ENCODE data around the gene VSIG10L2.

Gene VSIG10L2

GRCh38 chr11:125959931-125960330, 14.1 kb downstream of the VSIG10L2 start:
- intact Hi-C loops (cut with DNase I; ENCODE audit: low total_unique reads), result no loop called here
- H3K36me3 ChIP-seq, result peaks cover 0 to 9% (median 7%) of the 10 kb centered on the region in 3 donors
- H3K4me3 ChIP-seq, result no peak overlapping the region
- H3K9me3 ChIP-seq, result peaks cover 0 to 14% (median 0%) of the 10 kb centered on the region in 3 donors
- no peaks in the 10 kb centered on the region for H3K27me3 ChIP-seq
- no peak overlapping the region for H3K27ac ChIP-seq
- H3K4me1 ChIP-seq, result no peaks in the 10 kb centered on the region
- DNase-seq, result no peak
- TF ChIP-seq CTCF (IDR thresholded peaks at IDR 0.05), result no peak

- Histone ChIP-seq H3K4me1 (no peaks in the 10 kb centered on the region), H3K27ac (no peak overlapping the region), H3K4me3 (no peak overlapping the region), H3K36me3 (peaks cover 0 to 9% (median 7%) of the 10 kb centered on the region in 3 donors), H3K9me3 (peaks cover 0 to 14% (median 0%) of the 10 kb centered on the region in 3 donors), H3K27me3 (no peaks in the 10 kb centered on the region)
- no peak for TF ChIP-seq CTCF (IDR thresholded peaks at IDR 0.05)
- intact Hi-C loops (cut with DNase I; ENCODE audit: low total_unique reads), result no loop called here
- DNase-seq, result no peak
Measured at GRCh38 chr11:125960771-125961170, 14.9 kb downstream of the VSIG10L2 start.

GRCh38 chr11:125967515-125967914, 21.7 kb downstream of the VSIG10L2 start:
- no peak for TF ChIP-seq CTCF (IDR thresholded peaks at IDR 0.05)
- Histone ChIP-seq H3K36me3 (no peaks in the 10 kb centered on the region), H3K27ac (no peak overlapping the region), H3K4me1 (no peaks in the 10 kb centered on the region), H3K9me3 (peaks cover 0 to 9% (median 0%) of the 10 kb centered on the region in 3 donors), H3K4me3 (no peak overlapping the region), H3K27me3 (no peaks in the 10 kb centered on the region)
- intact Hi-C loops (cut with DNase I; ENCODE audit: low total_unique reads), result no loop called here
- DNase-seq, result no peak

GRCh38 chr11:125968354-125968753, 22.5 kb downstream of the VSIG10L2 start:
- H3K9me3 ChIP-seq, result peaks cover 0 to under 1% (median 0%) of the 10 kb centered on the region in 3 donors
- no peak for DNase-seq
- no peak overlapping the region for H3K4me3 ChIP-seq
- no peaks in the 10 kb centered on the region for H3K27me3 ChIP-seq
- TF ChIP-seq CTCF (IDR thresholded peaks at IDR 0.05), result no peak
- H3K27ac ChIP-seq, result no peak overlapping the region
- H3K4me1 ChIP-seq, result no peaks in the 10 kb centered on the region
- intact Hi-C loops (cut with DNase I; ENCODE audit: low total_unique reads), result no loop called here
- H3K36me3 ChIP-seq, result no peaks in the 10 kb centered on the region

- Histone ChIP-seq H3K27ac (no peak overlapping the region), H3K36me3 (no peaks in the 10 kb centered on the region), H3K4me1 (no peaks in the 10 kb centered on the region), H3K4me3 (no peak overlapping the region), H3K9me3 (no peaks in the 10 kb centered on the region), H3K27me3 (no peaks in the 10 kb centered on the region)
- intact Hi-C loops (cut with DNase I; ENCODE audit: low total_unique reads), result no loop called here
- TF ChIP-seq CTCF (IDR thresholded peaks at IDR 0.05), result no peak
- DNase-seq, result no peak
Measured at GRCh38 chr11:125971618-125972017, 25.8 kb downstream of the VSIG10L2 start.

GRCh38 chr11:125974284-125974683, 28.4 kb downstream of the VSIG10L2 start:
- no peak overlapping the region for H3K27ac ChIP-seq
- H3K36me3 ChIP-seq, result no peaks in the 10 kb centered on the region
- H3K4me3 ChIP-seq, result no peak overlapping the region
- no peak for TF ChIP-seq CTCF (IDR thresholded peaks at IDR 0.05)
- H3K9me3 ChIP-seq, result no peaks in the 10 kb centered on the region
- no peaks in the 10 kb centered on the region for H3K27me3 ChIP-seq
- DNase-seq, result no peak
- H3K4me1 ChIP-seq, result peaks cover 0 to 5% (median 0%) of the 10 kb centered on the region in 4 donors
- intact Hi-C loops (cut with DNase I; ENCODE audit: low total_unique reads), result no loop called here

Measured in tibial artery (tissue), 4 donors.